IMR-90 (cell line): Measurements from ENCODE around the gene KCNMB2. TPM values are rescaled to one million over a fixed set of nuclear protein-coding genes. Genes with fewer than 3 reads are reported as not detected.

Experiments
- ATAC-seq: fragments of 200-7000 bp; cut with Tn5 transposase; 2 replicates; pipeline ENCODE4 v1.9.1; 2020; ENCODE audit warnings: low read depth, mild to moderate bottlenecking, moderate library complexity
- BruUV-seq: library from RNA; stranded (reverse); fragments of 400-500 nt; replicated peaks from 2 replicates; lab custom pipeline; 2021; lab: Mats Ljungman, UMichigan
- CTCF ChIA-PET: fragments of 300-600 bp; formaldehyde crosslinking; extraction: SDS; loops from one replicate; lab custom pipeline; 2021; ENCODE audit warnings: antibody characterized with exemption; lab: Yijun Ruan, JAX
- POLR2A ChIA-PET: fragments of 300-600 bp; sonication (Branson Sonifier 250); formaldehyde crosslinking; loops from one replicate; lab custom pipeline; 2022; ENCODE audit warnings: antibody characterized with exemption; ENCODE audit not compliant: unreplicated experiment; lab: Charles Lee
- DNase-seq: peaks from one replicate; pipeline ENCODE4 v3.0.0; 2013
- H2AFZ ChIP-seq: replicated peaks from 2 replicates; pipeline ENCODE3; 2013; ENCODE audit warnings: low read length, mild to moderate bottlenecking; ENCODE audit not compliant: poor library complexity
- H2AK5ac ChIP-seq: 2 replicates; pipeline ENCODE4 v1.6.1; 2013; ENCODE audit warnings: low read depth, low read length, inconsistent platforms
- H2AK9ac ChIP-seq: replicated peaks from 2 replicates; pipeline ENCODE3; 2013; ENCODE audit warnings: mild to moderate bottlenecking, low read depth, low read length, moderate library complexity; ENCODE audit not compliant: poor library complexity
- H2BK120ac ChIP-seq: 2 replicates; pipeline ENCODE4 v1.6.1; 2013; ENCODE audit warnings: low read depth, low read length, inconsistent platforms
- H2BK15ac ChIP-seq: 3 replicates; pipeline ENCODE4 v1.6.1; 2013; ENCODE audit warnings: low read depth, low read length, inconsistent platforms
- H2BK20ac ChIP-seq: 2 replicates; pipeline ENCODE4 v1.6.1; 2013; ENCODE audit warnings: low read depth, mild to moderate bottlenecking, inconsistent platforms, low read length, moderate library complexity
- H2BK5ac ChIP-seq: 2 replicates; pipeline ENCODE4 v1.6.1; 2013; ENCODE audit warnings: mild to moderate bottlenecking, low read depth, low read length, inconsistent platforms; ENCODE audit not compliant: poor library complexity, severe bottlenecking
- H3K14ac ChIP-seq: replicated peaks from 2 replicates; pipeline ENCODE4 v1.6.1; 2013; ENCODE audit warnings: low read depth, low read length, inconsistent platforms
- H3K18ac ChIP-seq: 2 replicates; pipeline ENCODE4 v1.6.1; 2013; ENCODE audit warnings: low read depth, low read length, control low read depth
- H3K23ac ChIP-seq: 2 replicates; pipeline ENCODE4 v1.6.1; 2013; ENCODE audit warnings: low read depth, low read length, inconsistent platforms
- H3K27ac ChIP-seq: 2 replicates; pipeline ENCODE4 v1.5.1; 2013; ENCODE audit warnings: mild to moderate bottlenecking, control low read depth, low read length; ENCODE audit not compliant: insufficient read depth
- H3K27me3 ChIP-seq: 2 replicates; pipeline ENCODE4 v1.6.1; 2013; ENCODE audit warnings: low read length; ENCODE audit not compliant: control insufficient read depth, insufficient read depth
- H3K36me3 ChIP-seq: 2 replicates; pipeline ENCODE4 v1.6.1; 2013; ENCODE audit warnings: low read length, mixed read lengths; ENCODE audit not compliant: control insufficient read depth, insufficient read depth
- H3K4ac ChIP-seq: 2 replicates; pipeline ENCODE4 v1.6.1; 2013; ENCODE audit warnings: low read depth, low read length, inconsistent platforms
- H3K4me1 ChIP-seq: 2 replicates; pipeline ENCODE4 v1.6.1; 2013; ENCODE audit warnings: low read length, mixed read lengths; ENCODE audit not compliant: control insufficient read depth, insufficient read depth
- H3K4me2 ChIP-seq: 2 replicates; pipeline ENCODE4 v1.6.1; 2013; ENCODE audit warnings: low read depth, mild to moderate bottlenecking, control low read depth, low read length, moderate library complexity
- H3K4me3 ChIP-seq: 2 replicates; pipeline ENCODE4 v1.5.1; 2013; ENCODE audit warnings: low read depth, mild to moderate bottlenecking, control low read depth, low read length, moderate library complexity; ENCODE audit not compliant: insufficient read depth
- H3K56ac ChIP-seq: 2 replicates; pipeline ENCODE4 v1.6.1; 2013; ENCODE audit warnings: low read length, inconsistent platforms; ENCODE audit not compliant: insufficient read depth; ENCODE audit errors: extremely low read depth
- H3K79me1 ChIP-seq, 2 experiments: 2 replicates each; pipeline ENCODE4 v1.6.1; 2013; ENCODE audit warnings: low read length in 2 of 2, inconsistent platforms in 1 of 2, low read depth in 1 of 2
- H3K9ac ChIP-seq: 2 replicates; pipeline ENCODE4 v1.6.1; 2013; ENCODE audit warnings: low read depth, low read length, control low read depth
- H3K9me1 ChIP-seq: 2 replicates; pipeline ENCODE4 v1.6.1; 2013; ENCODE audit warnings: low read length, inconsistent platforms; ENCODE audit not compliant: insufficient read depth
- H3K9me3 ChIP-seq: 2 replicates; pipeline ENCODE4 v1.6.1; 2013; ENCODE audit warnings: low read length; ENCODE audit not compliant: control insufficient read depth, insufficient read depth
- H4K20me1 ChIP-seq: 2 replicates; pipeline ENCODE4 v1.6.1; 2013; ENCODE audit warnings: low read length, inconsistent platforms; ENCODE audit not compliant: insufficient read depth
- H4K5ac ChIP-seq: 2 replicates; pipeline ENCODE4 v1.6.1; 2013; ENCODE audit warnings: mild to moderate bottlenecking, low read depth, low read length, control low read depth
- H4K8ac ChIP-seq, 2 experiments: 2 replicates each; pipeline ENCODE4 v1.6.1; 2013; ENCODE audit warnings: low read depth in 2 of 2, low read length in 2 of 2, control low read depth in 1 of 2, inconsistent platforms in 1 of 2
- H4K91ac ChIP-seq: 2 replicates; pipeline ENCODE4 v1.6.1; 2013; ENCODE audit warnings: low read depth, low read length, inconsistent platforms; ENCODE audit not compliant: insufficient read depth
- RAD21 ChIP-seq: IDR thresholded peaks from 2 replicates; pipeline ENCODE4 v1.6.1; 2012; ENCODE audit warnings: low read length, improper control_type of control experiment
- WGBS, 2 experiments: methylation state at CpG; one replicate each; pipeline versions ENCODE4 v1.1.5 to v1.1.7; 2013; ENCODE audit warnings: missing lambda C conversion rate in 2 of 2; ENCODE audit not compliant: insufficient read length in 1 of 2; ENCODE audit errors: extremely low coverage in 2 of 2; 5-methylcytosine and 5-hydroxymethylcytosine counted together
- dilution Hi-C: fragments of 300-500 bp; cut with HindIII; formaldehyde crosslinking; loops from one replicate; pipeline ENCODE4 v1.14.3; 2018; ENCODE audit warnings: low sequenced_read_pairs; ENCODE audit not compliant: unreplicated experiment
- in situ Hi-C: fragments of 300-500 bp; cut with MboI; formaldehyde crosslinking; loops from 3 replicates; pipeline ENCODE4 v1.14.3; 2019; ENCODE audit warnings: low sequenced_read_pairs, inconsistent platforms, mixed read lengths
- intact Hi-C: fragments of 100-400 bp; cut with micrococcal nuclease; formaldehyde crosslinking; loops from 2 replicates; pipeline ENCODE4 v1.10.0; 2022
- polyA plus RNA-seq, 3 experiments: library from polyadenylated mRNA; depleted of rRNA; stranded (reverse); fragments of >200 nt; gene quantifications; 2 replicates each; pipeline ENCODE4 v1.2.3, GENCODE V29; 2012; ENCODE audit warnings: low replicate concordance in 1 of 3
- total RNA-seq: library from RNA; depleted of rRNA; stranded (reverse); fragments of >200 nt; gene quantifications from 2 replicates; pipeline ENCODE4 v1.2.3, GENCODE V29; 2012

The KCNMB2 gene
- total and polyA plus RNA-seq, 2 of the 4 experiments (the other 2 are of a cell fraction): not detected

DNA sequence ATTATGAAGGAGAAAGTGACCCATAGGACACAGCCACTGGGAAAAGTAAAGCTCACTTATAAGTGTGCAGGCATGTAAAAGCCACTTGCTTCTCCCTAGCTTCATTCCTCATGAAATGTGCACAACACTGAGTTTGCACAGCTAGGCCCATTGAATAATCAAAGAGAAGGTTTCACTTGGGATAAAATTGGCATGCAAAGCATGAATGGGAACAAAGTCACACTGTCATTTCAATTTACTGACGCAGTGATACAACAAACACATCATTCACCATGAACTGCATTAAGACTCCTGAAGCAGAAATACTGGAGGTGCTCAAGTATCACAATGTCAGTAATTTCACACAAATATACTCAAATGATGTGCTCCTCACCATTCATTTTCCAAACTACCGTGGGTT lies 61.1 kb downstream of the KCNMB2 start:
- no peaks in the 10 kb centered on the region for H3K36me3 ChIP-seq
- no peak overlapping the region for H2AK5ac ChIP-seq
- no peak overlapping the region for H3K4me2 ChIP-seq
- H2BK5ac ChIP-seq: no peak overlapping the region
- no peak overlapping the region for H4K8ac ChIP-seq
- H4K5ac ChIP-seq: no peak overlapping the region
- no peaks in the 10 kb centered on the region for H3K79me1 ChIP-seq
- H3K27ac ChIP-seq: no peak overlapping the region
- no peak overlapping the region for H2BK20ac ChIP-seq
- dilution Hi-C loops (no loop called here), in situ Hi-C loops (no loop called here), intact Hi-C loops (no loop called here)
- H3K9me3 ChIP-seq: no peaks in the 10 kb centered on the region
- H3K18ac ChIP-seq: no peak overlapping the region
- no peak overlapping the region for H3K14ac ChIP-seq
- no peak overlapping the region for H3K4ac ChIP-seq
- H3K23ac ChIP-seq: no peak overlapping the region
- no peak for ATAC-seq
- no peaks in the 10 kb centered on the region for H3K4me1 ChIP-seq
- H3K9ac ChIP-seq: no peak overlapping the region
- H2BK120ac ChIP-seq: no peak overlapping the region
- no peak for DNase-seq
- no peak overlapping the region for H2AFZ ChIP-seq
- H3K9me1 ChIP-seq: no peaks in the 10 kb centered on the region
- no peak overlapping the region for H3K56ac ChIP-seq
- no peak overlapping the region for H4K91ac ChIP-seq
- H3K27me3 ChIP-seq: no peaks in the 10 kb centered on the region
- H2BK15ac ChIP-seq: no peak overlapping the region
- H4K20me1 ChIP-seq: no peaks in the 10 kb centered on the region
- no peak overlapping the region for H3K4me3 ChIP-seq
- TF ChIP-seq RAD21: no peak
- no CpG with 5 or more reads among the region's 2 CpGs for WGBS, 2 experiments
- POLR2A ChIA-PET: no interaction called here
- CTCF ChIA-PET: no interaction called here
- H2AK9ac ChIP-seq: no peak overlapping the region
- no TSS peak for BruUV-seq
